HG03039 (cell line): ENCODE results near the gene CCDC157.
A peak's percentile ranks its signal among the peaks of the same experiment; 100 is the strongest.

Source experiments
- ATAC-seq: cut with Tn5 transposase; IDR thresholded peaks from one replicate; pipeline ENCODE4 v1.9.1; 2021; ENCODE audit warnings: mild to moderate bottlenecking, moderate library complexity; ENCODE audit not compliant: unreplicated experiment

CCDC157 gene

GRCh38 chr22:30411780-30412179 is 55.0 kb downstream of the CCDC157 start:
- ATAC-seq = no peak

- no peak for ATAC-seq
These were observed 56.2 kb downstream of the CCDC157 start for GRCh38 chr22:30413001-30413400.

- no peak for ATAC-seq
These were observed 57.1 kb downstream of the CCDC157 start for GRCh38 chr22:30413745-30414524.

- no peak for ATAC-seq
These were observed 57.8 kb downstream of the CCDC157 start for GRCh38 chr22:30414525-30415047.

DNA sequence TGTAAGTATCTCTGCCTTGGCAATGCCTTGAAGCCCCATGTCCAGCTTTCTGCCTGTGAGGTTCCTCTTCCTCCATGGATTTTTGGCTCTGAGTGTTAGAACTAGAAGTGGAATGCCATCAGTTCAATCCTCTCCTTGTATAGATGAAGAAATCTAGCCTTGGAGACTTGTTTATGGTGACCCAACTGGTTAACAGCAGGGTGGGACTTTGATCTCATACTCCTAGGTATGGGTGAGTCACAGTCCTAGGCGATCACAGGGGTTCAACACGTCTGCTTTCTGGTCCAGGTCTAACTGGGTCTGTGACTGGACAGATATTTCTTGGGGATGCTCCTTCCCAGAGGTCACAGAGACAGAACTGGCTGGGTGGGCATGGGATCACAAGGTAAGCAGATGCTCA is 59.6 kb downstream of the CCDC157 start:
- ATAC-seq = no peak

DNA sequence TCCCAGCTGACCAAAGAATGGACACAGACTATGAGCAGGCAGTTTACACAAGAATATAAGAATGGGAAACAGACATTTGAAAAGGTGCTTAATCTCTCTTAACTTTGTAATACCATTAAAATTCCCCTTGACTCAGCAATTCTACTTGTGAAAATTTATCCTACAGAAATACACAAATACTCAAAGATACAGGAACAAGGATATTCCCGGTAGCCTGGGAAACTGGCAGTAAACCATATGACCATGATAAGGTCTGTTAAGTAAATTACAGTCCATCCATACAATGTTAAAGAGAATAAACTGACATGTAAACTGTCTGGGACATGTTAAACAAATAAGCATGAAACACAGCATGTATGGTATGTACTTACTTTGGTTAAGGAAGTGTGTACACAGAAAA is 60.0 kb downstream of the CCDC157 start:
- no peak for ATAC-seq

DNA sequence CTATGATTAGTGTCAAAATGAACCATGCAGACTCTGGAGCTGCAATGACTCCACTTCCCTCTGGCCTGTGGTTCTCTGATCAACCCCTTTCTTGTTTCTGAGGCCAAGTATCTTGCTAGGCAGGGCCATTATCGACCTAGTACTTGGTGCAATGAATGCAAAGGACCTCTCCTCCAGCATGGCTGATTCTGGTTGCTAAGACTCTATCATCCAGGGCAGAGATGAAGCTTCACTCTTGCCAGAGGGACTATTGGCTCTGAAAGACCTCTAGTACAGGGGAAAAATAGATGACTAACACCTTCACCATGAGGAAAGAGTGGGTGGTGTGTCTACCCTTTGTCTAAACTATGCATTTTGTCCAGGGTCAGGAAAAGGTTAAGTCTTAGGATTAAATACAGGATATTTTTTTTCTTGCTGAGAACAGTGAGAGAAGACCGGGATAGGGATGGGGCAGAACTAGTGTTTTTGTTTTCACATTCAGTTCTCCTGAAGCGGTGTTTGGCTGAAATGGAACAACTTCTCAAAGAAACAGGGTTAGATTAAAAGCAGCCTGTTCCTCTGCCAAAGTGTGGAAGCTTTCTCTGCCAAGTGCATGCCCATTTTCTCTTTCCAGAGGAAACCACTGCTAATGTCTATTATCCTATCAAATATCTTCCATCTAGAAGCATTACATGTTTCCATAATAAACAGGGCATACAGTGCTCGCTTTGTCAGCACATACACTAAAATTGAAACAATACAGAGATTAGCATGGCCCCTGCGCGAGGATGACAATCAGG is 63.7 kb downstream of the CCDC157 start:
- ATAC-seq = no peak

- ATAC-seq = no peak
These were observed 65.1 kb downstream of the CCDC157 start for GRCh38 chr22:30421695-30422480.

- no peak for ATAC-seq
These were observed 65.9 kb downstream of the CCDC157 start for GRCh38 chr22:30422481-30423300.

DNA sequence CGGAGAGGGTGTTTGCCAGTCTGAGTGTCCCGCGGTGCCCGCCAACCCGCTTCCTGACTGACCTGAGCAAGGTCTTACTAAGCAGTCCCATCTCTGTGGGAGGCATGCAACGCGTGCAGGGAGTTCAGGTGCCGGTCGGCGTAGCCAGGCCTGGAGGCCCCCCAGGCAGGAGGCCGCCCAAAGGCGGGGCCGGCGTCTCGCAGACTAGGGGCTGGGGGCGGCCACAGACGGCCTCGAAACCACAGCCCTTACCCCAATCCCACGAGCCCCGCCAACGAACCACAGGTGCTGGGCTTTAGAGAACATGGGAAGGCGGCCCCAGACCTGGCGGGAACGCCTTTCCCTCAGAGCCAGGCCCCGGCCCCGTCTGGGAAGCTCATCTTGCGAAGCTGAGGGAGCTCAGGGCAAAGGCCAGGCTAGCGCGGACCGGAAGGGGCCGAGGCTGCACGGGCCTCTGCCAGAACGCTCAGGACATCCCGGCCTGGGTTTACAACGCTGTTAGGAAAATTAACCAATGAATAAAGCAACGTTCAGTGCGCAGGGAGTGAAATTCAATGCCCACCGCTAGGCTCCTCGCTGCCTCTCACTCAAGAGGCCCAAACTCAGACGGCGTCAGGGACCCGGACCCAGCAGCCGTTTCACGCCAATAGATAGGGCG is 66.6 kb downstream of the CCDC157 start:
- ATAC-seq = peak; percentile 22

DNA sequence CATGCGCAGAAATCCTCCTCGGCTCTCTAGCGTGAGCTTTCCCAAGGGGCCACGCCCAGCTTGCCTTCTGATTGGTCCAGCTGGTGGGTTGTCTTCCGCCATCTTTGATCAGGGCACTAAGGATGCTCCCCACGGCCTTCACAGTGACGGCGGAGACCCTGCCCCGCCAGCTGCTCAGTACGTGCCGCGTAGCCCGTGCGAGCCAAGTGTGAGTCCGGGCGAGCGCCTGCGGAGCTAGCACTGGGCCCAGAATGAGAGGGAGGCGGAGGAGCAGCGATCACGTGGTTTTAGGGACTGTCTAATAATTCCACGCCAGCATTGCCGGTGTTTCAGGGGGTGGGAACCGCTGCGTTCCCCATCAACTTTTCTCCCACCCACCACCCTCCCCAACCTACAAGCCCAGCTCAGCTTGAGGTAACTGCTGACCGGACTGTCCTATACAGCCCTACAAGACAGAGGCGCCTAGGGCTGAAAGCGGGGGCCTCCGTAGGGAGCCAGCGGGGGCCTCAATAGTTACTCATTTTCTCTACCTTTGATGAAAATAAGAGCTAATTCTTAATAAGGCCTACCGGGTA is 67.2 kb downstream of the CCDC157 start:
- peak; percentile 77 for ATAC-seq

DNA sequence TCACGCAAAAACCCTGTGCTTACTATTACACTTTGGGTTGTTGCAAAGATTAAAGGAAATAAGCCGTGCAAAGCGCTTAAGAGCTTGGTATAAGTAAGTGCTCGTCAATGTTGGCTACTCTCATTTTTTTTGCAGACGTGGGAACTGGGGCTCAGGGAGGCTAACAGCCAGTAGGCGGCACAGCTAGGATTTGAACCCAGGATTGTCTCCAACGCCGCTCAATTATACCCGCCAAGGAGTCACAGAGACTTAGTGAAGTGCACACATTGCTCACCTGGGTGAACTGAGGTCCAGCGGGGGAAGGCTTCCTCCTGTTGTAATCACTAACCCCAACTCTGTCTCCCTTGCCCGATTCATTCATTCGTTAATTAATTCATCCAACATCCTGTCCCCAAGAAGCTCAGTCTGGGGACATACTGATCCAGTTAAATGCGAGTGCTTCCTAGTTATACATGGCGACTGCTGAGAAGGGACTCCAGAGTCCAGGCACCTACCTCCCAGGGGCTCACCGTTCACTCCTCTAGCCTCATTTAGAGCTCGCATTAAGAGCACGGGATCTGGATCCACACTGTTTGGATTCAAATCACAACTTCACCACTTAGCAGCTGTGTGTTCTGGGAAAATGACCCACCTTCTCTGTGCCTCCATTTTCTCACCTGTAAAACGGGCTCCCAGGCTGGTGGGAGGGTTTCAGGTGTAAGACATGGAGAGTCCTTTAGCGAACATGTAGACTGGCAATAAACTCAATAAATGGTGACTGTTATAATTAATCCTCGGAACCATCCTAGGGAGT is 67.9 kb downstream of the CCDC157 start:
- no peak for ATAC-seq

DNA sequence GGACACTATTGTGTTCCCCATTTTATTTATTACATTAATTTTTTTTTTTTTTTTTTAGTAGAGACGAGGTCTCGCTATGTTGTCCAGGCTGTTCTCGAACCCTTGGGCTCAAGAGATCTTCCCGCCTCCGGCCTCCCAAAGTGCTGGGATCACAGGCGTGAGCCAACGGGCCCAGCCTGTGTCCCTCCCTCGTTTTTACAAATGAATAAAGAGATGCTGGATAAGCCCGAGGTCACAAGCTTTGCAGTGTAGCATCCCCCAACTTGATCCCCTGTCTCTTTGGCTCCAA is 68.5 kb downstream of the CCDC157 start:
- ATAC-seq = no peak

- ATAC-seq = no peak
These were observed 69.0 kb downstream of the CCDC157 start, which contains the start of gene MTFP1 for GRCh38 chr22:30425616-30426387. TSS of gene MTFP1 (plus strand) at chr22:30425768. CDS start at chr22:30425880, 112 bp downstream.
